Smooth muscle cell (in vitro differentiated cells): ENCODE results near the gene LAIR1. TPM values are rescaled to one million over a fixed set of nuclear protein-coding genes. Genes with fewer than 3 reads are reported as not detected.
"Not testable (repeated sequence)": the region's sequence is repeated elsewhere in the genome, so short reads cannot be mapped to it uniquely, and the experiment has no call there.

Experiments used
- DNase-seq: peaks from one replicate; lab custom pipeline; 2025; ENCODE audit not compliant: unreplicated experiment; lab: John Stamatoyannopoulos, UW
- H2AFZ ChIP-seq: fragments of 200-600 bp; sonication (generic); 2 replicates; pipeline ENCODE4 v1.6.0; 2016; ENCODE audit warnings: antibody characterized with exemption, low read depth, mild to moderate bottlenecking
- H3F3A ChIP-seq: fragments of 200-600 bp; sonication (generic); 2 replicates; pipeline ENCODE4 v1.6.0; 2017; ENCODE audit warnings: antibody characterized with exemption, low read depth
- H3K27ac ChIP-seq: fragments of 200-600 bp; sonication (generic); 2 replicates; pipeline ENCODE4 v1.5.1; 2016; ENCODE audit warnings: low read depth, mild to moderate bottlenecking
- H3K27me3 ChIP-seq: fragments of 200-600 bp; sonication (generic); 2 replicates; pipeline ENCODE4 v1.6.1; 2016; ENCODE audit warnings: low read depth, mild to moderate bottlenecking
- H3K36me3 ChIP-seq: fragments of 200-600 bp; sonication (generic); 2 replicates; pipeline ENCODE4 v1.5.1; 2016; ENCODE audit warnings: low read depth
- H3K4me1 ChIP-seq: fragments of 200-600 bp; sonication (generic); 2 replicates; pipeline ENCODE4 v1.5.1; 2016; ENCODE audit warnings: low read depth
- H3K4me2 ChIP-seq: fragments of 200-600 bp; sonication (generic); 2 replicates; pipeline ENCODE4 v1.6.0; 2016; ENCODE audit warnings: mild to moderate bottlenecking
- H3K4me3 ChIP-seq: fragments of 200-600 bp; sonication (generic); 2 replicates; pipeline ENCODE4 v1.5.1; 2016; ENCODE audit warnings: mild to moderate bottlenecking
- H3K79me2 ChIP-seq: fragments of 200-600 bp; sonication (generic); 2 replicates; pipeline ENCODE4 v1.6.0; 2016; ENCODE audit warnings: low read depth, mild to moderate bottlenecking
- H3K9ac ChIP-seq: fragments of 200-600 bp; sonication (generic); 2 replicates; pipeline ENCODE4 v1.6.0; 2016; ENCODE audit warnings: low read depth
- H3K9me3 ChIP-seq: fragments of 200-600 bp; sonication (generic); replicated peaks from 2 replicates; pipeline ENCODE4 v1.5.1; 2016; ENCODE audit warnings: low read depth
- H4K20me1 ChIP-seq: fragments of 200-600 bp; sonication (generic); 2 replicates; pipeline ENCODE4 v1.6.0; 2016; ENCODE audit warnings: low read depth
- CTCF ChIP-seq: fragments of 200-600 bp; sonication (generic); IDR thresholded peaks from 2 replicates; pipeline ENCODE4 v1.5.1; 2017; ENCODE audit warnings: borderline replicate concordance, mild to moderate bottlenecking, antibody characterized with exemption; ENCODE audit not compliant: insufficient read depth, poor library complexity, severe bottlenecking
- WGBS: methylation state at CpG from one replicate; pipeline ENCODE4 v1.1.7; 2016; ENCODE audit warnings: low lambda C conversion rate; 5-methylcytosine and 5-hydroxymethylcytosine counted together
- polyA plus RNA-seq: library from polyadenylated mRNA; unstranded; fragments of >200 nt; fragmentation: Nextera tagmentation; extraction: Ambion mirVana; gene quantifications from 2 replicates; pipeline ENCODE4 v1.2.1, GENCODE V29; 2016
- total RNA-seq: library from RNA; depleted of rRNA; stranded (reverse); fragments of >200 nt; gene quantifications from 2 replicates; pipeline ENCODE4 v1.2.3, GENCODE V29; 2014

Gene LAIR1
- total and polyA plus RNA-seq, 2 experiments from 2014 or later, result not detected

- Histone ChIP-seq H3K36me3 (no peaks in the 10 kb centered on the region), H3K79me2 (no peaks in the 10 kb centered on the region), H3K27me3 (no peaks in the 10 kb centered on the region), H3K9me3 (no peaks in the 10 kb centered on the region), H3K4me1 (no peaks in the 10 kb centered on the region), H4K20me1 (no peaks in the 10 kb centered on the region), H3F3A (no peaks in the 10 kb centered on the region), H3K9ac (no peak overlapping the region), H3K4me3 (no peak overlapping the region), H3K27ac (no peak overlapping the region), H3K4me2 (no peak overlapping the region), H2AFZ (no peak overlapping the region)
- DNase-seq, result no peak
- WGBS, result 59% methylated on average over 6 of the region's 6 CpGs
- no peak for TF ChIP-seq CTCF
Observed at GRCh38 chr19:54366811-54367210, 2.1 kb upstream of the LAIR1 start.

DNA sequence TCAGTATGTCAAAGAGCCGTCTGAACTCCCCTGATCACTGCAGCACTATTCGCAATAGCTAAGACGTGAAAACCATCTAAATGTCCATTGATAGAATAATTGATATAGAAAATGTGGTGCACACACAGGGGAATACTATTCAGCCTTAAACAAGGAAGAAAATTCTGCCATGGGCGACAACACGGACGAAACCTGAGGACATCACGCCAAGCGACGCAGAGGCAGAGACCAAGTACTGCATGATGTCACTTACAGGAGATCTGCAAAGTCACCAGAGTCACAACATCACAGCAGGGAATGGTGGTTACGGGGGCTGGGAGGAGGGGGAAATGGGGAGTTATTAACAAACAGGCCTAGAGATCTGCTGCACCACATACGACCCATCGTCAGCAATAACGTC, 1.1 kb upstream of the LAIR1 start:
- H3F3A ChIP-seq, H4K20me1 ChIP-seq, H3K4me3 ChIP-seq, H3K79me2 ChIP-seq, H3K9ac ChIP-seq, H3K27ac ChIP-seq, H3K4me1 ChIP-seq, DNase-seq, H3K4me2 ChIP-seq, H3K36me3 ChIP-seq, H3K9me3 ChIP-seq, H3K27me3 ChIP-seq, H2AFZ ChIP-seq: not testable (repeated sequence)
- 91% methylated on average over 13 of the region's 13 CpGs for WGBS

DNA sequence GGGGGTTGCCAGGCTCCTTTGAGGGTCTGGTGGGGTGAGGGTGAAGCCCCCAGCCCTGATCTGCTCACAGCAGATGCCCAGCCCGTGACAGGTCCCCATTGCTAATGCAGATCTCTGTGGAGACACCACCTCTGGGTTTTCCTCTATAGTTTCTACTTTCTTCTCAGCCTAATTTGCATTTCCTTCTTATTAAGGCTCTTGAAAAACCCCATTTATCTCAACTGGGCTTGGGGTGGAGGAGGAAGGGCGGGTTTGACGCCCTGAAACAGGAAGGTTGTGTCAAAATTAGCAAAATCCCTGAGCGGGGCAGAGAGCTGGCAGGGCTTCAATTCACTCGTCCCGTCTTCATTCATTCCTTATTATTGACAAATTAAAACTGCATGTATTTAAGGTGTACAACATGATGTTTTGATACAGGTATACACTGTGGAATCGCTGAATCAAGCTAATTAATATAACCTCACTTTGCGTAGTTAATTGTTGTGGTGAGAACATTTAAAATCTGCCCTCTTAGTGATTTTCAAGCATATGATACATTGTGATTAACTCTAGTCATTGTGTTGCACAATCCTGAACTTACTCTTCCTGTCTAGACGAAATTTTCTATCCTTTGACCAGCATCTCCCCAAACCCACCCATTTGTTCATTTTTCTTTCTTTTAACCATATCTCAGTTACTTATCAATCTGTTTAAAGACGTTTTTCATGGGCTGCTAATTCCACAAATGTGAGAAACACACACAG, 2.9 kb downstream of the LAIR1 start:
- not testable (repeated sequence) for H4K20me1 ChIP-seq, H3K4me2 ChIP-seq

DNA sequence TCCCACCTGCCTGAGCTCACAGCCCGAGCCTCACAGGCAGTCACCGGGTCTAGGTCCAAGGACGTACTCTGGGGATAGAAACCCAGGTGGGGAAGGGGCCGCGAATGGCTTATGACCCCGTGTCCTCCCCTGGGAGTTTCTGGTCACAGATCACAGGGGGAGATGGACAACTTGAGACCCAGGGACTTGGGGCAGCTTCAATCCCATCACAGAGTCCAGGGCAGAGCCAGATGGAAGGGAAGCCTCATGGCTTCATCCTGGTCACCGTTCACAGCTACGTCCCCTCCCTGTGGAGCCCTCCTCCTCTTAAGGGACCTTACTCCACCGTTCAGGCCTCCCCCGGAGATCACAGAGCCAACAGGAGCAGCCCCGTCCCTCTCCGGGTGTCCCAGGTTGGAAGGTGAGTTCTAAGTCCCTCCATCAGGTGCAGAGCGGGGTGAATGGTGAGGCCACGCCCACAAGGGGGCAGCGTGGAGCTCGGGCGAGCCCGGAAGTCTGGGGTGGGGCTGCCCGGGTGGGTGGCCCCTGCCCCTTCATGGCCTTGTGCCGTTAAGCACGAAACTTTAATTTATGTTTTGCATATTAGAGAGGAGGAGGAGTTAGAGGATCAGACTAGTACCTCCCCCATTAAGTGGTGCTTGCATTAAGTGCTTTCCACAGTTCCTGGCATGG, 5.4 kb downstream of the LAIR1 start:
- H3K27ac ChIP-seq, H3K9ac ChIP-seq, DNase-seq, H4K20me1 ChIP-seq, H3K9me3 ChIP-seq, H3K4me3 ChIP-seq, H2AFZ ChIP-seq, H3K79me2 ChIP-seq, H3K36me3 ChIP-seq, H3F3A ChIP-seq, H3K4me1 ChIP-seq, H3K4me2 ChIP-seq, H3K27me3 ChIP-seq: not testable (repeated sequence)
- WGBS, result 30% methylated on average over 15 of the region's 21 CpGs

More for the DNA sequence above, 2.9 kb downstream of the LAIR1 start:
- H2AFZ ChIP-seq, H3K27me3 ChIP-seq, H3K27ac ChIP-seq, H3K4me3 ChIP-seq, H3K36me3 ChIP-seq, DNase-seq, H3K9ac ChIP-seq, H3K4me1 ChIP-seq, H3F3A ChIP-seq, H3K9me3 ChIP-seq, H3K79me2 ChIP-seq: not testable (repeated sequence)
- 74% methylated on average over 6 of the region's 10 CpGs for WGBS

DNA sequence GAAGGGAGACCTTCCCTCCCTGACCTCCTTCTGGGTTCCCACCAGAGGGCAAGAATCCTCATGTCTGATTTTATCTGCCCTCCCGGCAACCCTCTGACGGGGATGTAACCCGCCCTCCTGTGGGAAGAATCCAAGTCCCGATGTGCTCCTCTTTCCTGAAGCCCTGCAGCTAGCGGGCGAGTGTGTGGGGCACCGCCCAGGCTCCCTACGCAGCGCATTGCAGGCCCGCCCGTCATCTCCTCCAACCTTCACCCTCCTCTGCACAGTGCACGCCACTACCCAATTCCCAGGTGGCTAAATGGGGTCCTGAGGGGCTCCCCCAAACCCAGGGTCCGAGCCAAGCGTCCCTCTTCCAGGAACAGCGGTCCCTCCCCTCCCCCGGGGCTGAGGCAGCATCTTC, 7.3 kb downstream of the LAIR1 start:
- WGBS, result 85% methylated on average over 16 of the region's 16 CpGs
- no peak for DNase-seq
- H2AFZ ChIP-seq, result no peak overlapping the region

More for the DNA sequence above, 7.3 kb downstream of the LAIR1 start:
- Histone ChIP-seq H3F3A (no peaks in the 10 kb centered on the region), H3K4me1 (no peaks in the 10 kb centered on the region), H3K27ac (no peak overlapping the region), H3K4me2 (no peak overlapping the region), H3K9me3 (no peaks in the 10 kb centered on the region), H4K20me1 (no peaks in the 10 kb centered on the region), H3K79me2 (no peaks in the 10 kb centered on the region), H3K9ac (no peak overlapping the region), H3K4me3 (no peak overlapping the region), H3K27me3 (no peaks in the 10 kb centered on the region), H3K36me3 (no peaks in the 10 kb centered on the region)
- no peak for TF ChIP-seq CTCF
